22Rv1 (cell line): Measurements from ENCODE around the gene RITA1.

ENCODE experiments used
- ZFX ChIP-seq: fragments of 450-650 bp; IDR thresholded peaks from 2 replicates; pipeline ENCODE4 v1.6.1; 2017; ENCODE audit warnings: antibody characterized with exemption, borderline replicate concordance
- TF ChIP-seq, protein P1 (sequence below): fragments of 450-650 bp; IDR thresholded peaks from 2 replicates; pipeline ENCODE4 v1.5.1; 2017; ENCODE audit warnings: mild to moderate bottlenecking

DNA sequence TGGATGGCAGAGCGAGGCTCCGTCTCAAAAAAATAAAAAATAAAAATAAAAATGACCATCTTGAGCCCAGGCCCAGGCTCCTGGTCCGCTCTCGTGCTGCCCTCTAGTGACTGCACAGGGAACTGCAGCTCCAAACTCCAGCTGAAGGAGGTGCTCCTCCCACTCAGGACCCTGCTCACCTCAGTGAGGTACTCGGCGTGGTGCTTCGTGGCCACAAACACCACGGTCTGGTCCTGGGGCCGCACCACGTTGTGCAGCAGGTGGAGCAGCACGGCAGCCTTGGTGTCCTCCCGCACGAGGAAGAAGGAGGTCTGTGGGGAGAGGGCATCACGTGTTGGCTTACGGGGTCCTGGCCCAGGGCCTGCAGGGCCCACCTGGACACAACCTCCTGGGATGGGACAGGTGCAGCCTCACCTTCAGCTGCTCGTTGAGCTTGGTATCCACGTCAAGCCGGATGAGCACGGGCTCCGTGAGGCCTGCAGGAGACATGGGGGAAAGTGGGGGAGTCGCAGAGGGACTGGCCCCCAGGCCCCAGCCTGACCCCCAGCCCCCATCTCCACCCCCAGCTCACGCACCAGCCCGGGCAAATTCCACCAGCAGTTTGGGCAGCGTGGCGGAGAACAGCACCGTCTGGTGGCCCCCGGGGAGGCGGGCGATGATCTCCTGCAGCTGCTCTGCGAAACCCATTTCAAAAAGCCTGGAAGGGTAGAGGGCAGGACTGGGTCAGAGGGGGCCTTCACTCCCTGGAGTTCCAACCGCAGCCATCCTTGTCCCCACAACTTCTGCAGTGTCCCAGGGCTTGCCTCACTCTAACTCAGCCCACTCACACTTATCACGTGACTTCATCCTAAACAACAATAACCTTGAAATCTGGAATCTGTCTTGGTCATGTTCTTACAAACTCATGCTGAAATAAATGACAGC is 10.8 kb upstream of the RITA1 start:
- TF ChIP-seq, protein P1, sequence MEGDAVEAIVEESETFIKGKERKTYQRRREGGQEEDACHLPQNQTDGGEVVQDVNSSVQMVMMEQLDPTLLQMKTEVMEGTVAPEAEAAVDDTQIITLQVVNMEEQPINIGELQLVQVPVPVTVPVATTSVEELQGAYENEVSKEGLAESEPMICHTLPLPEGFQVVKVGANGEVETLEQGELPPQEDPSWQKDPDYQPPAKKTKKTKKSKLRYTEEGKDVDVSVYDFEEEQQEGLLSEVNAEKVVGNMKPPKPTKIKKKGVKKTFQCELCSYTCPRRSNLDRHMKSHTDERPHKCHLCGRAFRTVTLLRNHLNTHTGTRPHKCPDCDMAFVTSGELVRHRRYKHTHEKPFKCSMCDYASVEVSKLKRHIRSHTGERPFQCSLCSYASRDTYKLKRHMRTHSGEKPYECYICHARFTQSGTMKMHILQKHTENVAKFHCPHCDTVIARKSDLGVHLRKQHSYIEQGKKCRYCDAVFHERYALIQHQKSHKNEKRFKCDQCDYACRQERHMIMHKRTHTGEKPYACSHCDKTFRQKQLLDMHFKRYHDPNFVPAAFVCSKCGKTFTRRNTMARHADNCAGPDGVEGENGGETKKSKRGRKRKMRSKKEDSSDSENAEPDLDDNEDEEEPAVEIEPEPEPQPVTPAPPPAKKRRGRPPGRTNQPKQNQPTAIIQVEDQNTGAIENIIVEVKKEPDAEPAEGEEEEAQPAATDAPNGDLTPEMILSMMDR: peak; percentile 100
- TF ChIP-seq ZFX: no peak
